Heart left ventricle (tissue), 13 donors: ENCODE results near the gene SMG7.

Experiments used
- POLR2A ChIP-seq, 2 donors: fragments of 450-650 bp; IDR thresholded peaks; one replicate each; pipeline ENCODE4 v1.6.1; 2017; ENCODE audit warnings: antibody characterized with exemption in 2 of 2, mild to moderate bottlenecking in 2 of 2, moderate library complexity in 2 of 2
- TF ChIP-seq, protein P1 (sequence below), 12 donors: fragments of 200-600 bp; sonication (generic) in 4 of 12; IDR thresholded peaks; one replicate each; pipeline versions ENCODE4 v1.5.0 to v1.8.0; 2018 to 2022; ENCODE audit warnings: antibody characterized with exemption in 12 of 12, mild to moderate bottlenecking in 5 of 12
- donor health status: ischemic (EF 13 %, LVEDD 7.1; RV severe dilation, severe dysfunction).
- donor health status: DM: no; HTN: yes; CAD: no.
- donor health status: DM: no; HTN: no; CAD: no.
- donor health status: ischemic (EF 25% LVEDD 6.9; RV normal size, moderate dysfunction).
- donor health status: ischemic (EF 25% LVEDD 5.7; RV mildly dilated, moderate dysfunction).
- donor health status: ischemic (EF 35%, LVEDD 5.7; RV mildly dilated, moderate dysfunction).
- donor health status: nonischemic (EF 11% LVEDD 7.7; RV severe dilation, severe dysfunction).
- donor health status: DM: yes; HTN: yes; CAD: no.
- donor health status: PGD.
- donor health status: ischemic (EF 29% LVEDD 5.4; RV normal size, mild dysfunction).
- donor health status: nonischemic (EF 23%, LVEDD 6.1; RV moderate dilation, normal function).

DNA sequence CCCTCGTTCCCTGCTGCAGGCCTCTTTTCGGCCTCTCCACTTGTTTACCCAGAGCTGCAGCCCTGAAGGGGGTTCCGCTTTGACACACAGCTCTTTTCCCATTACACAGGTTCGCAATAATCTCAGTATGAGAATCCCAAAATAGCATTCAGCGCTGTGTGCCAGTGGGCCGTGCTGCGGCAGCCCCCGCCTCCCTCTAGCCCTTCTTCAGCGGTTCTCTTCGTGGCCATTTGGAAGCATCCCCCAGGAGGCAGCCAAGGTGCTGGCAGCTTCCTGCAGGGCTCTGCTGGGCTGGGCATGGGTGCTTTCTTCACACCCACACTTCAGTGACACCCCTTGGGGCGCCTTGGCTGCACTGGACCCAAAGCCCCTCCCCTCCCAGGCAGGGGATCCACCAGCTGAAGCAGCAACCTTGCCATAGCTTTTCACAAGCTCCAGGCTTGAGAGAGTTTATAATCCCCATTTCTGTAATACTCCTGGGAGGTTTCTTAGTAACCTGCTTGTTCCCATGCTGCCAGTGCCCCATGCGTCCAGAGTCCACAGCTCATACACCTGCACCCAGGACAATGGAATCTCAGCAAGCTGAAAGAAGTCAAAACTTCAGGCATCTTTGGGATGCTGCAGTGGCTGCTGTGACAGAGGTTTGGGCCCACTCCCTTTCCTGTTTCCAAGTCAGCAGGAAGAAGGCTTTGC lies 109.9 kb downstream of the SMG7 start:
- TF ChIP-seq, protein P1, sequence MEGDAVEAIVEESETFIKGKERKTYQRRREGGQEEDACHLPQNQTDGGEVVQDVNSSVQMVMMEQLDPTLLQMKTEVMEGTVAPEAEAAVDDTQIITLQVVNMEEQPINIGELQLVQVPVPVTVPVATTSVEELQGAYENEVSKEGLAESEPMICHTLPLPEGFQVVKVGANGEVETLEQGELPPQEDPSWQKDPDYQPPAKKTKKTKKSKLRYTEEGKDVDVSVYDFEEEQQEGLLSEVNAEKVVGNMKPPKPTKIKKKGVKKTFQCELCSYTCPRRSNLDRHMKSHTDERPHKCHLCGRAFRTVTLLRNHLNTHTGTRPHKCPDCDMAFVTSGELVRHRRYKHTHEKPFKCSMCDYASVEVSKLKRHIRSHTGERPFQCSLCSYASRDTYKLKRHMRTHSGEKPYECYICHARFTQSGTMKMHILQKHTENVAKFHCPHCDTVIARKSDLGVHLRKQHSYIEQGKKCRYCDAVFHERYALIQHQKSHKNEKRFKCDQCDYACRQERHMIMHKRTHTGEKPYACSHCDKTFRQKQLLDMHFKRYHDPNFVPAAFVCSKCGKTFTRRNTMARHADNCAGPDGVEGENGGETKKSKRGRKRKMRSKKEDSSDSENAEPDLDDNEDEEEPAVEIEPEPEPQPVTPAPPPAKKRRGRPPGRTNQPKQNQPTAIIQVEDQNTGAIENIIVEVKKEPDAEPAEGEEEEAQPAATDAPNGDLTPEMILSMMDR (IDR thresholded peaks at IDR 0.05): no peak
- no peak for TF ChIP-seq POLR2A (IDR thresholded peaks at IDR 0.05)
